Left lung (tissue), 10 donors: ENCODE measurements around the gene C14orf132. TPM values are rescaled to one million over a fixed set of nuclear protein-coding genes. Genes with fewer than 3 reads are reported as not detected.

Source experiments
- ATAC-seq: fragments of 200-7000 bp; cut with Tn5 transposase; one replicate; pipeline ENCODE4 v1.9.1; 2020; ENCODE audit warnings: moderate library complexity
- DNase-seq, 4 donors: peaks; one replicate each; pipeline ENCODE4 v3.0.0-alpha.2; 2013 to 2020
- H3K27ac ChIP-seq, 2 donors: fragments of 200-600 bp; sonication (generic) in 1 of 2; one replicate each; pipeline versions ENCODE4 v1.5.0 to v1.8.0; 2020 to 2021
- H3K27me3 ChIP-seq, 2 donors: fragments of 200-600 bp; sonication (generic) in 1 of 2; one replicate each; pipeline versions ENCODE4 v1.5.0 to v1.8.0; 2020 to 2021
- H3K36me3 ChIP-seq, 2 donors: fragments of 200-600 bp; sonication (generic) in 1 of 2; one replicate each; pipeline versions ENCODE4 v1.5.0 to v1.8.0; 2020 to 2021
- H3K4me1 ChIP-seq, 2 donors: fragments of 200-600 bp; one replicate each; pipeline ENCODE4 v1.8.0; 2021
- H3K4me3 ChIP-seq, 2 donors: fragments of 200-600 bp; sonication (generic) in 1 of 2; one replicate each; pipeline versions ENCODE4 v1.5.0 to v1.8.0; 2020 to 2021; ENCODE audit warnings: mild to moderate bottlenecking in 1 of 2
- H3K9me3 ChIP-seq, 2 donors: fragments of 200-600 bp; sonication (generic) in 1 of 2; one replicate each; pipeline versions ENCODE4 v1.5.0 to v1.8.0; 2020 to 2021
- CTCF ChIP-seq, 2 donors: fragments of 200-600 bp; sonication (generic) in 1 of 2; IDR thresholded peaks; one replicate each; pipeline versions ENCODE4 v1.5.0 to v1.8.0; 2021; ENCODE audit warnings: antibody characterized with exemption in 2 of 2
- intact Hi-C, 2 donors: fragments of 100-400 bp; cut with DNase I; formaldehyde crosslinking; loops; one replicate each; pipeline versions ENCODE4 v1.11.2 to v1.14.2; 2022
- polyA plus RNA-seq, 6 donors: library from polyadenylated mRNA; unstranded; fragments of 120-200 nt; gene quantifications; one replicate each; pipeline ENCODE4 v1.2.1, GENCODE V29; 2013; ENCODE audit not compliant: insufficient read length in 6 of 6
- total RNA-seq, 2 donors: library from RNA; stranded (reverse); fragmentation: NEBNext Ultra II Directional; extraction: Animal tissue kit (Norgen Biotek cat#: 25700); gene quantifications; one replicate each; pipeline ENCODE4 v1.2.1, GENCODE V29; 2021
- donor health status: DM: no; HTN: yes; CAD: no.
- donor health status: DM: no; HTN: no; CAD: no.

Gene C14orf132
- total and polyA plus RNA-seq, 8 donors, result 23.2 to 87.8 (median 34.0) TPM

GRCh38 chr14:96083667-96084320, 44.6 kb downstream of the C14orf132 start:
- Histone ChIP-seq H3K27ac (peak overlapping the region in 1 of 2 donors; percentile 44), H3K36me3 (peaks cover 0 to 3% of the 10 kb centered on the region in 2 donors), H3K4me1 (peaks cover 0 to 3% of the 10 kb centered on the region in 2 donors), H3K27me3 (no peaks in the 10 kb centered on the region), H3K9me3 (no peaks in the 10 kb centered on the region), H3K4me3 (no peak overlapping the region)
- ATAC-seq (peak; percentile 93), DNase-seq (peak in 3 of 4 donors; percentile 60 to 81 (median 80))
- intact Hi-C loops, result no loop called here
- no peak for TF ChIP-seq CTCF (IDR thresholded peaks at IDR 0.05)

- H3K27ac ChIP-seq, result no peak overlapping the region
- no peak for ATAC-seq
- no peak overlapping the region for H3K4me3 ChIP-seq
- peak in 1 of 4 donors; percentile 22 for DNase-seq
- no peak for TF ChIP-seq CTCF (IDR thresholded peaks at IDR 0.05)
- intact Hi-C loops, result no loop called here
- peaks cover 0 to 3% of the 10 kb centered on the region in 2 donors for H3K36me3 ChIP-seq
- H3K9me3 ChIP-seq, result no peaks in the 10 kb centered on the region
- H3K4me1 ChIP-seq, result peaks cover 0 to 3% of the 10 kb centered on the region in 2 donors
- no peaks in the 10 kb centered on the region for H3K27me3 ChIP-seq
Measured at GRCh38 chr14:96084796-96085195, 45.6 kb downstream of the C14orf132 start.

GRCh38 chr14:96085369-96085768, 46.2 kb downstream of the C14orf132 start:
- Histone ChIP-seq H3K27ac (no peak overlapping the region), H3K27me3 (no peaks in the 10 kb centered on the region), H3K4me1 (peaks cover 0 to 4% of the 10 kb centered on the region in 2 donors), H3K4me3 (no peak overlapping the region), H3K9me3 (no peaks in the 10 kb centered on the region), H3K36me3 (peaks cover 0 to 3% of the 10 kb centered on the region in 2 donors)
- TF ChIP-seq CTCF (IDR thresholded peaks at IDR 0.05), result no peak
- intact Hi-C loops, result no loop called here
- ATAC-seq, result no peak
- DNase-seq, result peak in 1 of 4 donors; percentile 2

GRCh38 chr14:96086032-96086431, 46.9 kb downstream of the C14orf132 start:
- Histone ChIP-seq H3K27me3 (no peaks in the 10 kb centered on the region), H3K9me3 (no peaks in the 10 kb centered on the region), H3K36me3 (peaks cover 0 to 3% of the 10 kb centered on the region in 2 donors), H3K27ac (no peak overlapping the region), H3K4me3 (no peak overlapping the region), H3K4me1 (peaks cover 4 to 9% of the 10 kb centered on the region in 2 donors)
- ATAC-seq, result no peak
- intact Hi-C loops, result no loop called here
- TF ChIP-seq CTCF (IDR thresholded peaks at IDR 0.05), result no peak
- DNase-seq, result peak in 1 of 4 donors; percentile 30

- Histone ChIP-seq H3K27me3 (no peaks in the 10 kb centered on the region), H3K9me3 (no peaks in the 10 kb centered on the region), H3K4me1 (peaks cover 4 to 9% of the 10 kb centered on the region in 2 donors), H3K36me3 (peaks cover 0 to 3% of the 10 kb centered on the region in 2 donors), H3K4me3 (no peak overlapping the region), H3K27ac (no peak overlapping the region)
- intact Hi-C loops, result no loop called here
- no peak for TF ChIP-seq CTCF (IDR thresholded peaks at IDR 0.05)
- no peak for ATAC-seq
- peak in 1 of 4 donors; percentile 28 for DNase-seq
Measured at GRCh38 chr14:96086574-96087077, 47.5 kb downstream of the C14orf132 start.
